HG02870 (cell line): ENCODE results near the gene CDH20.

Experiments used
- ATAC-seq: cut with Tn5 transposase; IDR thresholded peaks from one replicate; pipeline ENCODE4 v1.9.1; 2021; ENCODE audit warnings: mild to moderate bottlenecking, moderate library complexity; ENCODE audit not compliant: unreplicated experiment

The CDH20 gene

GRCh38 chr18:61333271-61333745 lies at the start of gene CDH20:
Gene CDH20 (plus strand): TSS chr18:61333430.
- no peak for ATAC-seq

GRCh38 chr18:61284039-61284438 lies 49.2 kb upstream of the CDH20 start:
- no peak for ATAC-seq

GRCh38 chr18:61285777-61286176 lies 47.5 kb upstream of the CDH20 start:
- no peak for ATAC-seq

- no peak for ATAC-seq
Observed at GRCh38 chr18:61286867-61287266, 46.4 kb upstream of the CDH20 start.

GRCh38 chr18:61290616-61291015 lies 42.6 kb upstream of the CDH20 start:
- ATAC-seq: no peak

- no peak for ATAC-seq
Observed at GRCh38 chr18:61292280-61293035, 40.8 kb upstream of the CDH20 start.

GRCh38 chr18:61295153-61295552 lies 38.1 kb upstream of the CDH20 start:
- ATAC-seq: no peak

- ATAC-seq: no peak
Observed at GRCh38 chr18:61308004-61308403, 25.2 kb upstream of the CDH20 start.

GRCh38 chr18:61308795-61309393 lies 24.3 kb upstream of the CDH20 start:
- no peak for ATAC-seq

GRCh38 chr18:61322265-61322873 lies 10.9 kb upstream of the CDH20 start:
- ATAC-seq: peak; percentile 97

GRCh38 chr18:61323951-61324350 lies 9.3 kb upstream of the CDH20 start:
- no peak for ATAC-seq

GRCh38 chr18:61326407-61326806 lies 6.8 kb upstream of the CDH20 start:
- no peak for ATAC-seq

- ATAC-seq: no peak
Observed at GRCh38 chr18:61329398-61329797, 3.8 kb upstream of the CDH20 start.

GRCh38 chr18:61331051-61331450 lies 2.2 kb upstream of the CDH20 start:
- ATAC-seq: no peak

GRCh38 chr18:61333746-61334490 lies 688 bp downstream of the CDH20 start:
- ATAC-seq: no peak

- ATAC-seq: no peak
Observed at GRCh38 chr18:61334491-61334850, 1.2 kb downstream of the CDH20 start.

GRCh38 chr18:61334951-61335683 lies 1.9 kb downstream of the CDH20 start:
- ATAC-seq: no peak

GRCh38 chr18:61335684-61336555 lies 2.7 kb downstream of the CDH20 start:
- ATAC-seq: no peak

GRCh38 chr18:61336766-61337165 lies 3.5 kb downstream of the CDH20 start:
- no peak for ATAC-seq

- no peak for ATAC-seq
Observed at GRCh38 chr18:61337527-61337926, 4.3 kb downstream of the CDH20 start.
